Measurements from ENCODE around the gene COL6A2.

COL6A2 gene

DNA sequence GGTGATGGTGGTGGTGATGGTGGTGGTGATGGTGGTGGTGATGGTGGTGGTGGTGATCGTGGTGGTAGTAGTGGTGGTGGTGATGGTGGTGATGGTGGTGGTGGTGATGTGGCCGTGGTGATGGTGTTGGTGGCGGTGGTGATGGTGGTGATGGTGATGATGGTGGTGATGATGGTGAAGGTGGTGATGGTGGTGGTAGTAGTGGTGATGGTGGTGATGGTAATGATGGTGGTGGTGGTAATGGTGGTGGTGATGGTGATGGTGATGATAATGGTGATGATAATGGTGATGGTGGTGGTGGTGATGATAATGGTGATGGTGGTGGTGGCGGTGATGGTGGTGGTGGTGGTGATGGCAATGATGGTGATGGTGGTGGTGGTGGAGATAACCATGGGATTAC lies 6.8 kb upstream of the COL6A2 start:
- Histone ChIP-seq H3K27me3 (ENCODE audit: control insufficient read depth, insufficient read depth, low read length) (no peaks in the 10 kb centered on the region), H3K36me3 (ENCODE audit: control insufficient read depth, insufficient read depth, low read length) (no peaks in the 10 kb centered on the region), H3K9me3 (ENCODE audit: control insufficient read depth, low read length) (no peaks in the 10 kb centered on the region), H2AFZ (no peak overlapping the region), H3K9ac (no peak overlapping the region), H3K4me3 (ENCODE audit: low read depth, low read length) (no peak overlapping the region), H3K4me2 (ENCODE audit: low read length) (no peak overlapping the region), H3K27ac (no peak overlapping the region), H3K79me2 (no peaks in the 10 kb centered on the region), H3K4me1 (no peaks in the 10 kb centered on the region)
- TF ChIP-seq, protein P1, sequence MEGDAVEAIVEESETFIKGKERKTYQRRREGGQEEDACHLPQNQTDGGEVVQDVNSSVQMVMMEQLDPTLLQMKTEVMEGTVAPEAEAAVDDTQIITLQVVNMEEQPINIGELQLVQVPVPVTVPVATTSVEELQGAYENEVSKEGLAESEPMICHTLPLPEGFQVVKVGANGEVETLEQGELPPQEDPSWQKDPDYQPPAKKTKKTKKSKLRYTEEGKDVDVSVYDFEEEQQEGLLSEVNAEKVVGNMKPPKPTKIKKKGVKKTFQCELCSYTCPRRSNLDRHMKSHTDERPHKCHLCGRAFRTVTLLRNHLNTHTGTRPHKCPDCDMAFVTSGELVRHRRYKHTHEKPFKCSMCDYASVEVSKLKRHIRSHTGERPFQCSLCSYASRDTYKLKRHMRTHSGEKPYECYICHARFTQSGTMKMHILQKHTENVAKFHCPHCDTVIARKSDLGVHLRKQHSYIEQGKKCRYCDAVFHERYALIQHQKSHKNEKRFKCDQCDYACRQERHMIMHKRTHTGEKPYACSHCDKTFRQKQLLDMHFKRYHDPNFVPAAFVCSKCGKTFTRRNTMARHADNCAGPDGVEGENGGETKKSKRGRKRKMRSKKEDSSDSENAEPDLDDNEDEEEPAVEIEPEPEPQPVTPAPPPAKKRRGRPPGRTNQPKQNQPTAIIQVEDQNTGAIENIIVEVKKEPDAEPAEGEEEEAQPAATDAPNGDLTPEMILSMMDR (IDR thresholded peaks at IDR 0.05), result no peak

DNA sequence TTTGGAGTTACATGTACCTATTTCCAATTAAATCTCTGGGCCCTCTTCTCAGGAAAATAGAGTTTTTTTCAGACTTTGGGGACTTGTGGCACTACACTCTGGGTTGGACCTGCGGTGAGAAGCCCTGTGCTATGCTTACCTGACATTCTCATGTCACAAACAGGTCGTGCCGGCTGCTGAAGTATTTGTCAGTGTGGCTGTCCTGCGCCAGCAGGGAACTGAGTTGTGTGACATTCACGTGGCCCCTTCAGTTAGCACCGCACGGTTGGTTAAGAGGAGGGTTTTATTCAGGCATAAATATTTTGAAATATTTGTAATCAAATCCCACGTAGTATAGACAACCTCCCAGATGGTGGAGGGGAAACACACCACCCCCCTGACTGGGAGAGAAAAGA lies 6.3 kb upstream of the COL6A2 start:
- Histone ChIP-seq H3K27me3 (ENCODE audit: control insufficient read depth, insufficient read depth, low read length) (no peaks in the 10 kb centered on the region), H3K9ac (no peak overlapping the region), H3K27ac (no peak overlapping the region), H3K4me2 (ENCODE audit: low read length) (no peak overlapping the region), H3K4me1 (no peaks in the 10 kb centered on the region), H3K4me3 (ENCODE audit: low read depth, low read length) (no peak overlapping the region), H2AFZ (no peak overlapping the region), H3K79me2 (no peaks in the 10 kb centered on the region), H3K36me3 (ENCODE audit: control insufficient read depth, insufficient read depth, low read length) (no peaks in the 10 kb centered on the region), H3K9me3 (ENCODE audit: control insufficient read depth, low read length) (no peaks in the 10 kb centered on the region)
- TF ChIP-seq, protein P1 (IDR thresholded peaks at IDR 0.05), result no peak

DNA sequence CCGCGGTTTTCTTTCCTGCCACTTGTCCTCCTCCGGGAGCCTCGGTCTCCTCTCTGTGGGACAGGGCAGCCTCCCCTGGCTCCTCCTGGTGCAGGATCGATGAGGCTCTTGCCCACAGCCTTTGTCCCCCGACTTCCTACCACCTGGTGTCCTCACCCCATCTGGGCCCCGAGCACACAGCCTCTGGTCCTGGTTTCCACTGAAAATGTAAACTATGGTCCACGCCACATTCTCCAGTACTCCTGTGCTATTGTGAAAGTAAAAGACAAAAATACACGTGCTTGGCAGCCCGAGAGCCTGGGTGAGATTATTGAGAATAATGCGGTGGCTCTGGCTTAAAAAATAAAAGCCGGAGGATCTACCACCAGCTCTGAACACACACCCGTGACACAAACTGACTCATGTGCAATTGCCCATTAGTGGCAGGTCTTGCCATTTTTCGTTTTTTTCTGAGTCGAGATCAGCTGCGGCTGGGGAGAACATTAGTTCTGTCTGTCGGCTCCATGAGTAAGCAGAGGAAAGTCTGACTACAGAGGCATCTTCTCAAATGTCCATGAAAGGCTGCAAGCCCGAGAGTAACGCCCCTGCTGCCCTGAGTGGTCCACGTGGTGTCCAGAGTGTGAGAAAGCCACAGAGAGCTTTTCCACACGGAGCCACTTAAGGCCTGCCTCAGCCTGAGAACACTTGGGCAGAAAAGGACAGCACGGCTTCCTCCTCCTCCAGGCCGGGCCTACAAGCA lies 5.7 kb upstream of the COL6A2 start:
- no peaks in the 10 kb centered on the region for H3K79me2 ChIP-seq
- no peak overlapping the region for H2AFZ ChIP-seq
- H3K4me1 ChIP-seq, result no peaks in the 10 kb centered on the region
- H3K4me3 ChIP-seq (ENCODE audit: low read depth, low read length), result no peak overlapping the region
- no peak overlapping the region for H3K9ac ChIP-seq
- H3K27ac ChIP-seq, result no peak overlapping the region
- H3K27me3 ChIP-seq (ENCODE audit: control insufficient read depth, insufficient read depth, low read length), result no peaks in the 10 kb centered on the region
- H3K36me3 ChIP-seq (ENCODE audit: control insufficient read depth, insufficient read depth, low read length), result no peaks in the 10 kb centered on the region
- H3K4me2 ChIP-seq (ENCODE audit: low read length), result no peak overlapping the region
- TF ChIP-seq, protein P1 (IDR thresholded peaks at IDR 0.05), result no peak
- no peaks in the 10 kb centered on the region for H3K9me3 ChIP-seq (ENCODE audit: control insufficient read depth, low read length)

DNA sequence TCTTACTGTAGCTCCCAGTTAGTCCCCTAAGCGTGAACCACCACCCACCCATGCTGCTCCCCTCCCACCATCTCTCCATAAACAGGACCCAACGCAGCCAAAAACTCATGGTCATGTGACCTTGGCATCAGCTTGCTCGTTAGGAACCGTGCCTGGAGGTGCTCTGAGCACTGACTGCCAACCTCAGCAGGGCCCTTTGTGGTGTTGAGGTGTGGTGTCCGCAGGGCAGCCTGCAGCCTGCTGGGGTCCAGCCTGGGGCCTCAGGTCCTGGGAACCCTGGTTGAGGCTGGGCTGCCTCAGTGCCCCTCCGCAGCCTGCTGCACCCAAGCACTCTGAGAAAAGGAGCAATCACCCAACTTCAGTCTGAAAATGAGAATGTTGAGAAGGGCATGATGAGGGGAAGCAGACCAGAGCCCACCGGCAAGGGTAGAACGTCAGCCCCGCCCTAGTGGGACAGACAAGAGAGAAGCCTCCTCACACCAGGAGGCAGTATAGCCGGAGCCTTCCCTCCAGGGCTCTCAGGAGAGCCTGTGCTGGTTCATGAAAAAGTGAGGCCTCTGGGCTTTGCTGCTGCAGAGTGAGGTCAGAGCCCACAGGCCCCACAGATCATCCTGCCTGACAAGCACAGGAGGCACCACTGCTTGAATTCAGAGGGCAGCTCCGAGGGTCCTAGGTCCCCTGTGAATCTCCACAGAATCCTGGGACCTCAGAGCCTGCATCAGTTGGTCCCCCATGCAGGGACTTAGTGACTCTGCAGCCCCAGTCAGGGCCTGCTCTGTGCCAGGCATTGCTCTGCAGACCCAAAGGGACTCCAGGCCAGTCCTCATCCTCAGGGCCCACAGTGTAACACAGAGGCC lies 4.9 kb upstream of the COL6A2 start:
- no peak overlapping the region for H3K4me3 ChIP-seq (ENCODE audit: low read depth, low read length)
- TF ChIP-seq, protein P1 (IDR thresholded peaks at IDR 0.05), result no peak
- H3K79me2 ChIP-seq, result no peaks in the 10 kb centered on the region
- no peaks in the 10 kb centered on the region for H3K9me3 ChIP-seq (ENCODE audit: control insufficient read depth, low read length)
- H2AFZ ChIP-seq, result no peak overlapping the region
- H3K27ac ChIP-seq, result no peak overlapping the region
- H3K4me1 ChIP-seq, result no peaks in the 10 kb centered on the region
- H3K27me3 ChIP-seq (ENCODE audit: control insufficient read depth, insufficient read depth, low read length), result no peaks in the 10 kb centered on the region
- H3K9ac ChIP-seq, result no peak overlapping the region
- H3K36me3 ChIP-seq (ENCODE audit: control insufficient read depth, insufficient read depth, low read length), result no peaks in the 10 kb centered on the region
- no peak overlapping the region for H3K4me2 ChIP-seq (ENCODE audit: low read length)

All from parathyroid adenoma (tissue), 2 donors.